GM12801 (cell line): Measurements from ENCODE around the gene RANBP9.

Experiments used
- TF ChIP-seq, protein P1 (sequence below): IDR thresholded peaks from one replicate; pipeline ENCODE4 v1.5.1; 2011; ENCODE audit warnings: control low read depth; ENCODE audit not compliant: insufficient read length; ENCODE audit errors: extremely low read depth

The RANBP9 gene

DNA sequence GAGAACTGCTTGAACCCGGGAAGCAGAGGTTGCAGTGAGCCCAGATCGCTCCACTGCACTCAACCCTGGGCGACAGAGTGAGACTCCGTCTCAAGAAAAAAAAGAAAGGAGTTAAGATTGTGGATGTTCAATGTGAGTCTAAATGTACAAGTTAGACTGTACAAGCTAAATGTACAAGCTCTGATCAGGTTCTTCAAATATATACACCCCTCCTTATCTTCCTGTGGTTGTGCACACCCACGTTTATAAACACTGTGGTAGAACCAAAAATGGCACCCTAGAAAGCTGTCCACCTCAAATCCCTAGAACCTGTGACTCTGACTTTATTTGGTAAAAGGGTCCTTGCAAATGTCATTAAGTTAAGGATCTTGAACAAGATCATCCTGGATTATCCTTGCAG lies 11.2 kb upstream of the RANBP9 start:
- TF ChIP-seq, protein P1, sequence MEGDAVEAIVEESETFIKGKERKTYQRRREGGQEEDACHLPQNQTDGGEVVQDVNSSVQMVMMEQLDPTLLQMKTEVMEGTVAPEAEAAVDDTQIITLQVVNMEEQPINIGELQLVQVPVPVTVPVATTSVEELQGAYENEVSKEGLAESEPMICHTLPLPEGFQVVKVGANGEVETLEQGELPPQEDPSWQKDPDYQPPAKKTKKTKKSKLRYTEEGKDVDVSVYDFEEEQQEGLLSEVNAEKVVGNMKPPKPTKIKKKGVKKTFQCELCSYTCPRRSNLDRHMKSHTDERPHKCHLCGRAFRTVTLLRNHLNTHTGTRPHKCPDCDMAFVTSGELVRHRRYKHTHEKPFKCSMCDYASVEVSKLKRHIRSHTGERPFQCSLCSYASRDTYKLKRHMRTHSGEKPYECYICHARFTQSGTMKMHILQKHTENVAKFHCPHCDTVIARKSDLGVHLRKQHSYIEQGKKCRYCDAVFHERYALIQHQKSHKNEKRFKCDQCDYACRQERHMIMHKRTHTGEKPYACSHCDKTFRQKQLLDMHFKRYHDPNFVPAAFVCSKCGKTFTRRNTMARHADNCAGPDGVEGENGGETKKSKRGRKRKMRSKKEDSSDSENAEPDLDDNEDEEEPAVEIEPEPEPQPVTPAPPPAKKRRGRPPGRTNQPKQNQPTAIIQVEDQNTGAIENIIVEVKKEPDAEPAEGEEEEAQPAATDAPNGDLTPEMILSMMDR, result no peak

DNA sequence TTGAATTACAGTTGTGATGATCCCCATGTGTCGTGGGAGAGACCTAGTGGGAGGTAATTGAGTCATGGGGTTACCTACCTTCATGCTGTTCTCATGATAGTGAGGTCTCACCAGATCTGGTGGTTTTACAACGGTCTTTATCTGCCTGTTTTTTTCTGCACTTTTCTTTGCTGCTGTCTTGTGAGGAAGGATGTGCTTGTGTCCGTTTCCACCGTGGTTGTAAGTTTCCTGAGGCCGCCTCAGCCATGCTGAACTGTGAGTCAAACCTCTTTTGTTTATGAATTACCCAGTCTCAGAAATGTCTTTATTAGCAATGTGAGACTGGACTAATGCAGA lies 6.5 kb upstream of the RANBP9 start:
- TF ChIP-seq, protein P1, result no peak

DNA sequence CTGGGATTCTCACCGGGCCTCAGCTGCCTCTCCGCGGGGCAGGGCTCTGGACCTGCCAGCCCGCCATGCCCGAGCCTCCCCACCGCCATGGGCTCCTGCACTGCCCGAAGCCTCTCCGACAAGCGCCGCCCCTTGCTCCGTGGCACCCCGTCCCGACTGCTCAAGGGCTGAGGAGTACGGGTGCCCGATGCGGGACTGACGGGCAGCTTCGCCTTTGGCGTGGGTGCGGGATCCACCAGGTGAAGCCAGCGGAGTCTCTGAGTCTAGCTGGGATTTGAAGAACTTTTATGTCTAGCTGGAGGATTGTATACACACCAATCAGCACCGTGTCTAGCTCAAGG lies 5.3 kb upstream of the RANBP9 start:
- TF ChIP-seq, protein P1, result no peak

DNA sequence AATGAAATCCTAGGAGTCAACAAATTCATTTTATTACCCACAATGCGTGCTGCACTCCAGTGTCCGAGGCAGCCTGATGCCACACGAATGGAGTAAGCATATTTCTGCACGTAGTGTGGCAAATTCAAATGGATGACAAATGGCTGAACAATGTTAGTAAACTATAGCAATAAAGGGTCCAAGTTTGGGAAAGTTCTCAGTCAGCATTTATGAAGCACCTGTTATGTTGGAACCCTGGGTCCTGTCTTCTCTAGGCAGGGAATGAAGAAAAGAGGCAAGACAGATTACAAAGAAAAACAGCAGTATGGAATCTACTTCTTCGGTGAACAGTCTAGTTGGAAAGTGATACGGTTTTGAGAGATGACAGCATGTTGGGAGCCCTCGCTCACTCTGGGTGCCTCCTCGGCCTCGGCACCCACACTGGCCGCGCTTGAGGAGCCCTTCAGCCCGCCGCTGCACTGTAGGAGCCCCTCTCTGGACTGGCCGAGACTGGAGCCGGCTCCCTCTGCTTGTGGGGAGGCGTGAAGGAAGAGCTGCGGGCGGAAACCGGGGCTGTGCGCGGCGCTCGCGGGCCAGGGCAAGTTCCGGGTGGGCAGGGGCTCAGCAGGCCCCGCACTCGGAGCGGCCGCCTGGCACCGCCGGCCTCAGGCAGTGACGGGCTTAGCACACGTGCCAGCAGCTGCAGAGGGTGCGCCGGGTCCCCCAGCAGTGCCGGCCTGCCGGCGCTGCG lies 4.8 kb upstream of the RANBP9 start:
- TF ChIP-seq, protein P1, result no peak

DNA sequence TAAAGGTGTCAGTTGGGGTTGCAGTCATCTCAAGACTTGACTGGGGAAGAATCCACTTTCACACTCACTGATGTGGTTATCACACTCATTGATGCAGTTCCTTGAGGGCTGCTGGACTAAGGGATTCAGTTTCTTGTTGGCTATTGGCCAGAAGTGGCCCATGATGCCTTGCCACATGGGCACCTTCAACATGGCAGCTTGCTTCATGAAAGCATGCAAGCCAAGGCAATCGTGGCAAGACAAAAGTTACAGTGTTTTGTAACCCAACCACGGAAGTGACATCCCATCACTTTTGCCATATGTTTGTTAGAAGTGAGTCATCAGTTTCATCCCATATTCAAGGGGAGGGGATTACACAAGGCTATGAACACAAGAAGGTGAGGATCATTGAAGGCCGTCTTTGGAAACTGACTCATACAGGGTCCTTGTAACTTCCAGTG lies 3.8 kb upstream of the RANBP9 start:
- TF ChIP-seq, protein P1, result no peak

DNA sequence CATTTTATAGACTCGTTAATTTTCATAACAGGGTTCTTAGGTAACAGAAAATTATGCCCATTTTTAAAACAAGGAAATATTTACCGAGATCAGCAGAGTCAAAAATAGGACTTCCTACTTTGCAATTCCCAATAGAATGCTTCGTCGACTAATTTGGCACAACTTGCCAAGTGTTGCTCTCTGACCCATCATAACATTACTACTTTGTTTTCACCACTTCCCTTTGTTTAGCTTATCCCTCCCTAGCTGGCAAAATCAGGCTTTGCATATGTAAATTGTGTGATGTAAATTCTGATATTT lies 914 bp upstream of the RANBP9 start:
- TF ChIP-seq, protein P1, result no peak

DNA sequence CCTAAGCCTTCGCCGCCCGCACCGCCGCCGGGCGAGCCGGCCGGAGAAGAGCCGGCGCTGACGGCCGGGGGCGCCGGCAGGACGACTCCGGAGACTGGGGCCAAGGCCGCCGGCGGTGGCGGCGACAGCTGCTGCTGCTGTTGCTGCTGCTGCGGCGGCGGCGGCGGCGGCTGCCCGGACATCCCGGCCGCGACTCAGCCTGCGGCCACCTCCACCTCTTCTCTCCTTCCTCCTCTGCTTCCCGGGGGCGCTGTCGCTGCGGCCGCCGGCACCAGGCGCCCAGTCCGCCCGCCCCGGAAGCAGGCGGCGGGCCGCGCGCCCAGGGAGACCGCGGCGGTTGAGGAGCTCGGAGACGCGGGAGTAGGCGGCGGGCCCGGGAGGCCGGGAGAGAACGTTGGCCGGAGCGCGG lies 307 bp downstream of the RANBP9 start:
- TF ChIP-seq, protein P1, result no peak
